Measurements from ENCODE around the gene NPIPB2.

GRCh38 chr16:11964761-11965551 lies 23.1 kb upstream of the NPIPB2 start, which contains the start of gene TNFRSF17:
- TF ChIP-seq HDAC6 (IDR thresholded peaks at IDR 0.05; ENCODE audit: unreplicated experiment), result no peak
- TF ChIP-seq, protein P1, sequence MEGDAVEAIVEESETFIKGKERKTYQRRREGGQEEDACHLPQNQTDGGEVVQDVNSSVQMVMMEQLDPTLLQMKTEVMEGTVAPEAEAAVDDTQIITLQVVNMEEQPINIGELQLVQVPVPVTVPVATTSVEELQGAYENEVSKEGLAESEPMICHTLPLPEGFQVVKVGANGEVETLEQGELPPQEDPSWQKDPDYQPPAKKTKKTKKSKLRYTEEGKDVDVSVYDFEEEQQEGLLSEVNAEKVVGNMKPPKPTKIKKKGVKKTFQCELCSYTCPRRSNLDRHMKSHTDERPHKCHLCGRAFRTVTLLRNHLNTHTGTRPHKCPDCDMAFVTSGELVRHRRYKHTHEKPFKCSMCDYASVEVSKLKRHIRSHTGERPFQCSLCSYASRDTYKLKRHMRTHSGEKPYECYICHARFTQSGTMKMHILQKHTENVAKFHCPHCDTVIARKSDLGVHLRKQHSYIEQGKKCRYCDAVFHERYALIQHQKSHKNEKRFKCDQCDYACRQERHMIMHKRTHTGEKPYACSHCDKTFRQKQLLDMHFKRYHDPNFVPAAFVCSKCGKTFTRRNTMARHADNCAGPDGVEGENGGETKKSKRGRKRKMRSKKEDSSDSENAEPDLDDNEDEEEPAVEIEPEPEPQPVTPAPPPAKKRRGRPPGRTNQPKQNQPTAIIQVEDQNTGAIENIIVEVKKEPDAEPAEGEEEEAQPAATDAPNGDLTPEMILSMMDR (IDR thresholded peaks at IDR 0.05 in 2 of 3, conservative IDR thresholded peaks at IDR 0.05 in 1 of 3; ENCODE audit: control insufficient read depth in 2 of 3, extremely low read depth in 1 of 3, insufficient read depth in 1 of 3, low read depth in 3 of 3, low read length in 3 of 3), result no peak
- TF ChIP-seq RFX5 (IDR thresholded peaks at IDR 0.05; ENCODE audit: low read depth, low read length), result no peak
- no peak for TF ChIP-seq KAT2A (conservative IDR thresholded peaks at IDR 0.05; ENCODE audit: control insufficient read depth, low read depth, low read length)
- peak; percentile 89 for TF ChIP-seq POLR2AphosphoS5 (IDR thresholded peaks at IDR 0.05; ENCODE audit: low read length)
- 0 out of 2 replicates have a peak, but pooled peaks have one; percentile 8 for TF ChIP-seq CREB1 (IDR thresholded peaks at IDR 0.05; ENCODE audit: low read depth)
- TF ChIP-seq NR2C2 (IDR thresholded peaks at IDR 0.05; ENCODE audit: borderline replicate concordance, control insufficient read depth, insufficient read length, low read depth), result no peak
- peak; percentile 91; the same call in 1 of the 2 replicates for TF ChIP-seq CBX5 (IDR thresholded peaks at IDR 0.05; ENCODE audit: low read depth)
- TF ChIP-seq, protein P2, sequence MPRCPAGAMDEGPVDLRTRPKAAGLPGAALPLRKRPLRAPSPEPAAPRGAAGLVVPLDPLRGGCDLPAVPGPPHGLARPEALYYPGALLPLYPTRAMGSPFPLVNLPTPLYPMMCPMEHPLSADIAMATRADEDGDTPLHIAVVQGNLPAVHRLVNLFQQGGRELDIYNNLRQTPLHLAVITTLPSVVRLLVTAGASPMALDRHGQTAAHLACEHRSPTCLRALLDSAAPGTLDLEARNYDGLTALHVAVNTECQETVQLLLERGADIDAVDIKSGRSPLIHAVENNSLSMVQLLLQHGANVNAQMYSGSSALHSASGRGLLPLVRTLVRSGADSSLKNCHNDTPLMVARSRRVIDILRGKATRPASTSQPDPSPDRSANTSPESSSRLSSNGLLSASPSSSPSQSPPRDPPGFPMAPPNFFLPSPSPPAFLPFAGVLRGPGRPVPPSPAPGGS (IDR thresholded peaks at IDR 0.05; ENCODE audit: borderline replicate concordance, insufficient read depth, low read depth, low read length, poor library complexity, severe bottlenecking), result peak; percentile 50
- no peak for TF ChIP-seq SUZ12 (IDR thresholded peaks at IDR 0.05; ENCODE audit: unreplicated experiment)
- TF ChIP-seq YY1 (IDR thresholded peaks at IDR 0.05; ENCODE audit: low read depth, low read length), result peak; percentile 12; the same call in 1 of the 2 replicates
- TF ChIP-seq ZSCAN29 (IDR thresholded peaks at IDR 0.05), result no peak
- TF ChIP-seq, protein P3, sequence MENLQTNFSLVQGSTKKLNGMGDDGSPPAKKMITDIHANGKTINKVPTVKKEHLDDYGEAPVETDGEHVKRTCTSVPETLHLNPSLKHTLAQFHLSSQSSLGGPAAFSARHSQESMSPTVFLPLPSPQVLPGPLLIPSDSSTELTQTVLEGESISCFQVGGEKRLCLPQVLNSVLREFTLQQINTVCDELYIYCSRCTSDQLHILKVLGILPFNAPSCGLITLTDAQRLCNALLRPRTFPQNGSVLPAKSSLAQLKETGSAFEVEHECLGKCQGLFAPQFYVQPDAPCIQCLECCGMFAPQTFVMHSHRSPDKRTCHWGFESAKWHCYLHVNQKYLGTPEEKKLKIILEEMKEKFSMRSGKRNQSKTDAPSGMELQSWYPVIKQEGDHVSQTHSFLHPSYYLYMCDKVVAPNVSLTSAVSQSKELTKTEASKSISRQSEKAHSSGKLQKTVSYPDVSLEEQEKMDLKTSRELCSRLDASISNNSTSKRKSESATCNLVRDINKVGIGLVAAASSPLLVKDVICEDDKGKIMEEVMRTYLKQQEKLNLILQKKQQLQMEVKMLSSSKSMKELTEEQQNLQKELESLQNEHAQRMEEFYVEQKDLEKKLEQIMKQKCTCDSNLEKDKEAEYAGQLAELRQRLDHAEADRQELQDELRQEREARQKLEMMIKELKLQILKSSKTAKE (IDR thresholded peaks at IDR 0.05; ENCODE audit: low read depth, poor library complexity, severe bottlenecking), result peak; percentile 99
- TF ChIP-seq TAF1 (IDR thresholded peaks at IDR 0.05; ENCODE audit: borderline replicate concordance, low read depth, low read length), result no peak; the same call in 1 of the 2 replicates

Data from GM12878 (cell line).